HEK293T (cell line): ENCODE data around the gene RAB23.

Experiments used
- ELF4 ChIP-seq: fragments of 450-650 bp; IDR thresholded peaks from 2 replicates; pipeline ENCODE4 v1.6.1; 2017; ENCODE audit warnings: antibody characterized with exemption
- FOXM1 ChIP-seq: fragments of 450-650 bp; IDR thresholded peaks from 2 replicates; pipeline ENCODE4 v1.6.1; 2017; ENCODE audit warnings: mild to moderate bottlenecking, borderline replicate concordance
- HDGF ChIP-seq: fragments of 450-650 bp; IDR thresholded peaks from 2 replicates; pipeline ENCODE4 v1.6.1; 2017; ENCODE audit warnings: antibody characterized with exemption, borderline replicate concordance

DNA sequence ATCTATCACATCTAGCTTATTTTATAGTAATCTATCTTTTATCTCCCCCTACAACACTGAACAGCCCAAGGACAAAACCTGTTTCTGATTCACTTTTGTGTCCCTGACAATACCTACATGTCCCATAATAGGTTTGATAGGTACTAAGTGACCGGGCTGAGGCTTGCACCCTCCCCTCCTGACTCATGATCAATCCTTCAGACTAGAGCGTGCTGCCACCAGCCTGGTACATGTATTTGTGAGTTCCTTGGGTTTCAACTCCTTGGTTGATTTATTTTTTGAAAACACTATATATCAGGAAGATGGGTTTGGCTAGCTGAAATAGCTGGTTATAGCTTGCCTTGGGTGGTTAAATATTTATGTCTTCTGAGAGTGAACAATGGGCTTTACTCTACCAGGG is 41.6 kb upstream of the RAB23 start:
- TF ChIP-seq ELF4, result no peak
- TF ChIP-seq HDGF, result no peak
- TF ChIP-seq FOXM1, result no peak
